GM12878 (cell line): ENCODE results near the gene PLD5. TPM values are rescaled to one million over a fixed set of nuclear protein-coding genes. Genes with fewer than 3 reads are reported as not detected.
A peak's percentile ranks its signal among the peaks of the same experiment; 100 is the strongest.

Experiments
- ATAC-seq: fragments of 200-7000 bp; cut with Tn5 transposase; 3 replicates; pipeline ENCODE4 v1.9.1; 2020; ENCODE audit warnings: mild to moderate bottlenecking, moderate library complexity
- BruUV-seq: library from RNA; stranded (reverse); fragments of 400-500 nt; replicated peaks from 2 replicates; lab custom pipeline; 2021; lab: Mats Ljungman, UMichigan
- CTCF ChIA-PET: fragments of 300-600 bp; sonication (Branson Sonifier 250); formaldehyde crosslinking; extraction: SDS; loops from one replicate; lab custom pipeline; 2021; ENCODE audit warnings: inconsistent platforms; lab: Yijun Ruan, JAX
- POLR2A ChIA-PET: fragments of 350-600 bp; formaldehyde crosslinking; extraction: SDS; loops from one replicate; lab custom pipeline; 2021; ENCODE audit warnings: inconsistent platforms; lab: Charles Lee
- RAD21 ChIA-PET: fragments of 300-600 bp; sonication (Branson Sonifier 250); formaldehyde crosslinking; loops from one replicate; lab custom pipeline; 2023; ENCODE audit warnings: antibody characterized with exemption; ENCODE audit not compliant: unreplicated experiment; lab: Charles Lee
- SMC1A ChIA-PET: fragments of 300-600 bp; sonication (Branson Sonifier 250); formaldehyde crosslinking; loops from one replicate; lab custom pipeline; 2023; ENCODE audit not compliant: unreplicated experiment, uncharacterized antibody; lab: Charles Lee
- DNase-seq: peaks from one replicate; pipeline ENCODE4 v3.0.0-alpha.2; 2011; ENCODE audit warnings: low read depth, low spot score
- FAIRE-seq: peaks from 3 replicates; lab custom pipeline; 2011; peaks lifted over from hg19 to GRCh38; lab: Jason Lieb, UNC
- H2AFZ ChIP-seq: 2 replicates; pipeline ENCODE4 v1.6.0; 2011; ENCODE audit warnings: low read depth, low read length, control low read depth; ENCODE audit not compliant: control insufficient read depth
- H3K27ac ChIP-seq: 2 replicates; pipeline ENCODE4 v1.5.1; 2011; ENCODE audit warnings: control low read depth; ENCODE audit not compliant: control insufficient read depth, insufficient read depth
- H3K27me3 ChIP-seq, 2 experiments: replicated peaks in 1 of 2; 2 replicates each; pipeline versions ENCODE4 v1.6.0 to v1.6.1; 2011; ENCODE audit warnings: low read length in 1 of 2; ENCODE audit not compliant: control insufficient read depth in 2 of 2, insufficient read depth in 2 of 2
- H3K36me3 ChIP-seq, 2 experiments: 2 replicates each; pipeline ENCODE4 v1.5.1; 2011; ENCODE audit warnings: low read length in 1 of 2; ENCODE audit not compliant: control insufficient read depth in 2 of 2, insufficient read depth in 2 of 2
- H3K4me1 ChIP-seq: 2 replicates; pipeline ENCODE4 v1.6.1; 2011; ENCODE audit warnings: mild to moderate bottlenecking, low read length, moderate library complexity, mixed read lengths; ENCODE audit not compliant: control insufficient read depth, insufficient read depth
- H3K4me2 ChIP-seq: 2 replicates; pipeline ENCODE4 v1.6.0; 2011; ENCODE audit warnings: control low read depth; ENCODE audit not compliant: control insufficient read depth, insufficient read depth
- H3K4me3 ChIP-seq: fragments of 200-600 bp; sonication (generic); 2 replicates; pipeline ENCODE4 v1.5.1; 2016
- H3K79me2 ChIP-seq: 2 replicates; pipeline ENCODE4 v1.6.0; 2011; ENCODE audit warnings: low read length; ENCODE audit not compliant: control insufficient read depth, insufficient read depth
- H3K9ac ChIP-seq: 2 replicates; pipeline ENCODE4 v1.8.0; 2011; ENCODE audit warnings: low read length, control low read depth, mixed read lengths; ENCODE audit not compliant: control insufficient read depth, insufficient read depth
- H3K9me3 ChIP-seq: replicated peaks from 3 replicates; pipeline ENCODE4 v1.5.1; 2011; ENCODE audit warnings: mild to moderate bottlenecking, low read length; ENCODE audit not compliant: control insufficient read depth, insufficient read depth
- H4K20me1 ChIP-seq: 2 replicates; pipeline ENCODE4 v1.6.0; 2011; ENCODE audit not compliant: control insufficient read depth, insufficient read depth
- BMI1 ChIP-seq: fragments of 450-650 bp; IDR thresholded peaks from 2 replicates; pipeline ENCODE4 v1.6.1; 2016; ENCODE audit warnings: mild to moderate bottlenecking, moderate library complexity, borderline replicate concordance
- CHD2 ChIP-seq: IDR thresholded peaks from 2 replicates; pipeline ENCODE4 v1.6.1; 2011; ENCODE audit warnings: low read depth, low read length, improper control_type of control experiment, borderline replicate concordance
- ESRRA ChIP-seq: IDR thresholded peaks from 2 replicates; pipeline ENCODE4 v1.6.1; 2012; ENCODE audit warnings: mild to moderate bottlenecking, low read length, improper control_type of control experiment
- KDM1A ChIP-seq: fragments of 200-600 bp; sonication (generic); IDR thresholded peaks from 2 replicates; pipeline ENCODE4 v1.6.1; 2016; ENCODE audit warnings: borderline replicate concordance
- NBN ChIP-seq: fragments of 450-650 bp; IDR thresholded peaks from 2 replicates; pipeline ENCODE4 v1.6.1; 2016
- NFIC ChIP-seq: IDR thresholded peaks from 2 replicates; pipeline ENCODE4 v1.6.1; 2012; ENCODE audit warnings: low read depth, mild to moderate bottlenecking, inconsistent platforms, low read length, moderate library complexity
- NFXL1 ChIP-seq: fragments of 450-650 bp; IDR thresholded peaks from 2 replicates; pipeline ENCODE4 v1.6.1; 2017; ENCODE audit warnings: antibody characterized with exemption, mild to moderate bottlenecking, borderline replicate concordance
- POU2F2 ChIP-seq: IDR thresholded peaks from 3 replicates; pipeline ENCODE4 v1.6.1; 2011; ENCODE audit warnings: low read depth, mild to moderate bottlenecking, low read length, borderline replicate concordance
- RAD51 ChIP-seq: fragments of 450-650 bp; IDR thresholded peaks from 2 replicates; pipeline ENCODE4 v1.6.1; 2016; ENCODE audit warnings: moderate library complexity, mild to moderate bottlenecking, inconsistent platforms
- SIX5 ChIP-seq: IDR thresholded peaks from 2 replicates; pipeline ENCODE4 v1.6.1; 2011; ENCODE audit warnings: mild to moderate bottlenecking, low read depth, low read length, moderate library complexity; ENCODE audit not compliant: severe bottlenecking
- ZBED1 ChIP-seq: IDR thresholded peaks from 2 replicates; pipeline ENCODE4 v1.6.1; 2016; ENCODE audit warnings: borderline replicate concordance
- WGBS: methylation state at CpG from one replicate; pipeline ENCODE4 v1.1.6; 2016; ENCODE audit warnings: low lambda C conversion rate; ENCODE audit not compliant: insufficient replicate concordance, insufficient coverage; ENCODE audit errors: missing lambda C conversion rate; 5-methylcytosine and 5-hydroxymethylcytosine counted together
- in situ Hi-C: fragments of 300-500 bp; cut with MboI; formaldehyde crosslinking; loops from 9 replicates; pipeline ENCODE4 v1.14.3; 2018; ENCODE audit warnings: mixed read lengths
- intact Hi-C: fragments of 100-400 bp; cut with micrococcal nuclease; formaldehyde crosslinking; loops from one replicate; pipeline ENCODE4 v1.14.2; 2022; ENCODE audit not compliant: unreplicated experiment
- polyA plus RNA-seq, 11 experiments: library from polyadenylated mRNA; depleted of rRNA in 4 of 11; unstranded in 6 of 11; stranded (reverse) in 5 of 11; fragments of >200 nt; fragmentation: Nextera tagmentation in 4 of 11; fragmentation: Illumina TruSeq in 1 of 11; extraction: Ambion mirVana in 4 of 11; extraction: Trizol in 1 of 11; gene quantifications; 1 replicate in 1 of 11; 2 replicates in 10 of 11; pipeline versions ENCODE4 v1.2.1 to v1.2.3, GENCODE V29; 2011 to 2016; ENCODE audit warnings: inconsistent platforms in 2 of 11, missing spikeins in 2 of 11, low read depth in 1 of 11
- total RNA-seq, 4 experiments: library from RNA; depleted of rRNA in 3 of 4; stranded (reverse); fragments of >200 nt in 3 of 4; fragmentation: Illumina TruSeq in 1 of 4; extraction: Trizol in 1 of 4; gene quantifications; 2 replicates each; pipeline versions ENCODE4 v1.2.1 to v1.2.3, GENCODE V29; 2013 to 2021
- TF ChIP-seq, protein P1 (sequence below): fragments of 450-650 bp; IDR thresholded peaks from 2 replicates; pipeline ENCODE4 v1.6.1; 2017; ENCODE audit warnings: antibody characterized with exemption, mild to moderate bottlenecking, moderate library complexity
- TF ChIP-seq, protein P2 (sequence below): fragments of 450-650 bp; IDR thresholded peaks from 2 replicates; pipeline ENCODE4 v1.6.1; 2017; ENCODE audit warnings: mild to moderate bottlenecking, moderate library complexity
- TF ChIP-seq, protein P3 (sequence below): fragments of 450-650 bp; formaldehyde crosslinking; IDR thresholded peaks from 2 replicates; pipeline ENCODE4 v1.5.0; 2022; ENCODE audit warnings: mild to moderate bottlenecking, missing genetic modification characterization

PLD5 gene
- total and polyA plus RNA-seq, 10 of the 15 experiments (the other 5 are each of a cell fraction or from before 2014, with no cell fraction given), result not detected

DNA sequence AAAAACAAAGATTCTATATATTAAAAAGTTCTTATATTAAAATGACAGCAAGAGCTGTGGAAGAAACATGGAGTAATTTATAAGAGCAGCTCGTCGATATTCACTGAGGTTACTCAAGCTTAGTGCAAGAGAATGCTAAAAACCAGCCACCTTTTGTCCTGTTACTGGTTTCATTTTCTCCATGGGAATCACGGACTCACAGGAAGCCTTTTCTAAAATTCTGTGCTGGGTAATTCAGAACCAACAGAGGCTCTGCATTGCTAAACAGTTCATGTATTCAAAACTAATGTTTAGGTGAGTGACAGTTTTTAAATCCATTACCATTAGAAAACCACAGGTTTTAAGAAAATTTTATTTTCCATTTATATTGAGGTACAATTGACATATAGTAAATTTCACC, 377.8 kb downstream of the PLD5 start:
- no peaks in the 10 kb centered on the region for H4K20me1 ChIP-seq
- peak overlapping the region; percentile 28; the same call in 1 of the 2 replicates for H2AFZ ChIP-seq
- WGBS, result 35% methylated on average over 3 of the region's 3 CpGs
- ChIA-PET SMC1A (no interaction called here), POLR2A (no interaction called here), RAD21 (no interaction called here), CTCF (no interaction called here)
- no TSS peak for BruUV-seq
- peaks cover 5% of the 10 kb centered on the region; the same call in 1 of the 2 replicates for H3K4me1 ChIP-seq
- ATAC-seq (peak; percentile 39), FAIRE-seq (peak; percentile 7), DNase-seq (no peak)
- intact Hi-C loops, result no loop called here
- H3K9ac ChIP-seq, result no peak overlapping the region
- H3K27me3 ChIP-seq, result no peaks in the 10 kb centered on the region
- no peaks in the 10 kb centered on the region for H3K36me3 ChIP-seq
- in situ Hi-C loops, result no loop called here
- H3K9me3 ChIP-seq, result no peaks in the 10 kb centered on the region
- H3K4me2 ChIP-seq, result peak overlapping the region; percentile 44; the same call in 1 of the 2 replicates
- H3K4me3 ChIP-seq, result no peak overlapping the region; the same call in 1 of the 2 replicates
- H3K79me2 ChIP-seq, result no peaks in the 10 kb centered on the region
- no peak overlapping the region for H3K27ac ChIP-seq
- TF ChIP-seq BMI1 (no peak), NFXL1 (no peak), NBN (no peak), CHD2 (no peak), POU2F2 (no peak), KDM1A (no peak), SIX5 (no peak), RAD51 (no peak), ZBED1 (no peak), ESRRA (no peak), NFIC (no peak)
- TF ChIP-seq, protein P1, sequence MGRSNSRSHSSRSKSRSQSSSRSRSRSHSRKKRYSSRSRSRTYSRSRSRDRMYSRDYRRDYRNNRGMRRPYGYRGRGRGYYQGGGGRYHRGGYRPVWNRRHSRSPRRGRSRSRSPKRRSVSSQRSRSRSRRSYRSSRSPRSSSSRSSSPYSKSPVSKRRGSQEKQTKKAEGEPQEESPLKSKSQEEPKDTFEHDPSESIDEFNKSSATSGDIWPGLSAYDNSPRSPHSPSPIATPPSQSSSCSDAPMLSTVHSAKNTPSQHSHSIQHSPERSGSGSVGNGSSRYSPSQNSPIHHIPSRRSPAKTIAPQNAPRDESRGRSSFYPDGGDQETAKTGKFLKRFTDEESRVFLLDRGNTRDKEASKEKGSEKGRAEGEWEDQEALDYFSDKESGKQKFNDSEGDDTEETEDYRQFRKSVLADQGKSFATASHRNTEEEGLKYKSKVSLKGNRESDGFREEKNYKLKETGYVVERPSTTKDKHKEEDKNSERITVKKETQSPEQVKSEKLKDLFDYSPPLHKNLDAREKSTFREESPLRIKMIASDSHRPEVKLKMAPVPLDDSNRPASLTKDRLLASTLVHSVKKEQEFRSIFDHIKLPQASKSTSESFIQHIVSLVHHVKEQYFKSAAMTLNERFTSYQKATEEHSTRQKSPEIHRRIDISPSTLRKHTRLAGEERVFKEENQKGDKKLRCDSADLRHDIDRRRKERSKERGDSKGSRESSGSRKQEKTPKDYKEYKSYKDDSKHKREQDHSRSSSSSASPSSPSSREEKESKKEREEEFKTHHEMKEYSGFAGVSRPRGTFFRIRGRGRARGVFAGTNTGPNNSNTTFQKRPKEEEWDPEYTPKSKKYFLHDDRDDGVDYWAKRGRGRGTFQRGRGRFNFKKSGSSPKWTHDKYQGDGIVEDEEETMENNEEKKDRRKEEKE, result no peak
- TF ChIP-seq, protein P2, sequence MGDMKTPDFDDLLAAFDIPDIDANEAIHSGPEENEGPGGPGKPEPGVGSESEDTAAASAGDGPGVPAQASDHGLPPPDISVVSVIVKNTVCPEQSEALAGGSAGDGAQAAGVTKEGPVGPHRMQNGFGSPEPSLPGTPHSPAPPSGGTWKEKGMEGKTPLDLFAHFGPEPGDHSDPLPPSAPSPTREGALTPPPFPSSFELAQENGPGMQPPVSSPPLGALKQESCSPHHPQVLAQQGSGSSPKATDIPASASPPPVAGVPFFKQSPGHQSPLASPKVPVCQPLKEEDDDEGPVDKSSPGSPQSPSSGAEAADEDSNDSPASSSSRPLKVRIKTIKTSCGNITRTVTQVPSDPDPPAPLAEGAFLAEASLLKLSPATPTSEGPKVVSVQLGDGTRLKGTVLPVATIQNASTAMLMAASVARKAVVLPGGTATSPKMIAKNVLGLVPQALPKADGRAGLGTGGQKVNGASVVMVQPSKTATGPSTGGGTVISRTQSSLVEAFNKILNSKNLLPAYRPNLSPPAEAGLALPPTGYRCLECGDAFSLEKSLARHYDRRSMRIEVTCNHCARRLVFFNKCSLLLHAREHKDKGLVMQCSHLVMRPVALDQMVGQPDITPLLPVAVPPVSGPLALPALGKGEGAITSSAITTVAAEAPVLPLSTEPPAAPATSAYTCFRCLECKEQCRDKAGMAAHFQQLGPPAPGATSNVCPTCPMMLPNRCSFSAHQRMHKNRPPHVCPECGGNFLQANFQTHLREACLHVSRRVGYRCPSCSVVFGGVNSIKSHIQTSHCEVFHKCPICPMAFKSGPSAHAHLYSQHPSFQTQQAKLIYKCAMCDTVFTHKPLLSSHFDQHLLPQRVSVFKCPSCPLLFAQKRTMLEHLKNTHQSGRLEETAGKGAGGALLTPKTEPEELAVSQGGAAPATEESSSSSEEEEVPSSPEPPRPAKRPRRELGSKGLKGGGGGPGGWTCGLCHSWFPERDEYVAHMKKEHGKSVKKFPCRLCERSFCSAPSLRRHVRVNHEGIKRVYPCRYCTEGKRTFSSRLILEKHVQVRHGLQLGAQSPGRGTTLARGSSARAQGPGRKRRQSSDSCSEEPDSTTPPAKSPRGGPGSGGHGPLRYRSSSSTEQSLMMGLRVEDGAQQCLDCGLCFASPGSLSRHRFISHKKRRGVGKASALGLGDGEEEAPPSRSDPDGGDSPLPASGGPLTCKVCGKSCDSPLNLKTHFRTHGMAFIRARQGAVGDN, result no peak
- TF ChIP-seq, protein P3, sequence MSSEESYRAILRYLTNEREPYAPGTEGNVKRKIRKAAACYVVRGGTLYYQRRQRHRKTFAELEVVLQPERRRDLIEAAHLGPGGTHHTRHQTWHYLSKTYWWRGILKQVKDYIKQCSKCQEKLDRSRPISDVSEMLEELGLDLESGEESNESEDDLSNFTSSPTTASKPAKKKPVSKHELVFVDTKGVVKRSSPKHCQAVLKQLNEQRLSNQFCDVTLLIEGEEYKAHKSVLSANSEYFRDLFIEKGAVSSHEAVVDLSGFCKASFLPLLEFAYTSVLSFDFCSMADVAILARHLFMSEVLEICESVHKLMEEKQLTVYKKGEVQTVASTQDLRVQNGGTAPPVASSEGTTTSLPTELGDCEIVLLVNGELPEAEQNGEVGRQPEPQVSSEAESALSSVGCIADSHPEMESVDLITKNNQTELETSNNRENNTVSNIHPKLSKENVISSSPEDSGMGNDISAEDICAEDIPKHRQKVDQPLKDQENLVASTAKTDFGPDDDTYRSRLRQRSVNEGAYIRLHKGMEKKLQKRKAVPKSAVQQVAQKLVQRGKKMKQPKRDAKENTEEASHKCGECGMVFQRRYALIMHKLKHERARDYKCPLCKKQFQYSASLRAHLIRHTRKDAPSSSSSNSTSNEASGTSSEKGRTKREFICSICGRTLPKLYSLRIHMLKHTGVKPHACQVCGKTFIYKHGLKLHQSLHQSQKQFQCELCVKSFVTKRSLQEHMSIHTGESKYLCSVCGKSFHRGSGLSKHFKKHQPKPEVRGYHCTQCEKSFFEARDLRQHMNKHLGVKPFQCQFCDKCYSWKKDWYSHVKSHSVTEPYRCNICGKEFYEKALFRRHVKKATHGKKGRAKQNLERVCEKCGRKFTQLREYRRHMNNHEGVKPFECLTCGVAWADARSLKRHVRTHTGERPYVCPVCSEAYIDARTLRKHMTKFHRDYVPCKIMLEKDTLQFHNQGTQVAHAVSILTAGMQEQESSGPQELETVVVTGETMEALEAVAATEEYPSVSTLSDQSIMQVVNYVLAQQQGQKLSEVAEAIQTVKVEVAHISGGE, result no peak
